ENCODE results near the gene RASAL2.

- TF ChIP-seq CTCF (IDR thresholded peaks at IDR 0.05; ENCODE audit: low read depth, low read length) = no peak
- no peak for TF ChIP-seq EZH2phosphoT487 (IDR thresholded peaks at IDR 0.05; ENCODE audit: low read depth)
Measured at GRCh38 chr1:178151831-178152230, 57.9 kb downstream of the RASAL2 start.
